Activated CD4-positive, alpha-beta T cell treated with anti-CD3 and anti-CD28 coated beads, Interleukin-2, amount 50 U/mL, for 48 hours (primary cell): ENCODE data around the gene FBXW9.
"Not testable (repeated sequence)": the region's sequence is repeated elsewhere in the genome, so short reads cannot be mapped to it uniquely, and the experiment has no call there.

Source experiments
- DNase-seq, 2 experiments: peaks; one replicate each; pipeline ENCODE4 v3.0.0-alpha.2; 2020

Gene FBXW9

GRCh38 chr19:12649941-12650340 is 46.5 kb downstream of the FBXW9 start:
- DNase-seq: no peak

DNA sequence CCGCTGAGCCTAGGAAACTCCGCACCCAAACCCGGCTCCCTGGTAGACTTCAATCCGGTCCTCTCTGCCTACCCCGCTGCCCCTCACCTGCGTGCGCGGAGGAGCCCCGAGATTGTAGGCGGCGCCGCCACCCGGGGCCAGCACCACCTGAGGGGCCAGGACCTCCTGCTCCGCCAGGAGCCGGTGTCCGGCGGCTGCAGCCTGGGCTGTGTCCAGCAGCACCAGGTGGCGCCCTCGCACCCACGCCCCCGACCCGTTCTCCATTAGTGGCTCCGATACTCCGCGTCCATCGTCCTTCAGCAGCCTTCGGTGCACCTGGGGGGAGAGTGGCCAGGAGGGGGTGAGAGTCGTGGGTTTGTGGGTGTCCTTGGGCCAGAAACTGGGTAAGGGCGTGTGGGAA is 48.3 kb downstream of the FBXW9 start:
- DNase-seq: no peak

- peak; percentile 46 to 48 for DNase-seq
These were observed 48.9 kb downstream of the FBXW9 start for GRCh38 chr19:12647490-12648071.

GRCh38 chr19:12647047-12647446 is 49.4 kb downstream of the FBXW9 start:
- DNase-seq: no peak

DNA sequence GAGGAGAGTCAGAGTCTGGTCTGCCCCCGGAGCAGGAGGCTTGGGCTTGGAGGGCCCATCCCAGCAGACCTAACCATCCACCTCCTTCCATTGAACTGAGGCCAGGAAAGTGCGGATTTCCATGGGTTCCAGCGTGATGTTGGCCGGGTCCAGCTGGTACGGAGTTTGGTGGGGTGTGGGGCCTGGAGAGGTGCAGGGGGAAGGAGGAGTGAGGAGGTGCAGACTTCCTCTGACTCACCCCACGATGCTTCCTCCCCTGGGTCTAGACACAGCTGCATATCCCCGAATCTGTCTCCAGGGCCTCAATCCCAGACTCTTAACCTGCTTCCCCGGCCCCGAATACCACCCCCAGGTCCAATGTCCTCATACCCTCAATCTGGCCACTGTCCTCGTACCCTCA is 49.9 kb downstream of the FBXW9 start:
- no peak for DNase-seq

GRCh38 chr19:12643716-12644115 is 52.7 kb downstream of the FBXW9 start:
- DNase-seq: not testable (repeated sequence)

GRCh38 chr19:12642506-12642905 is 53.9 kb downstream of the FBXW9 start:
- no peak for DNase-seq

DNA sequence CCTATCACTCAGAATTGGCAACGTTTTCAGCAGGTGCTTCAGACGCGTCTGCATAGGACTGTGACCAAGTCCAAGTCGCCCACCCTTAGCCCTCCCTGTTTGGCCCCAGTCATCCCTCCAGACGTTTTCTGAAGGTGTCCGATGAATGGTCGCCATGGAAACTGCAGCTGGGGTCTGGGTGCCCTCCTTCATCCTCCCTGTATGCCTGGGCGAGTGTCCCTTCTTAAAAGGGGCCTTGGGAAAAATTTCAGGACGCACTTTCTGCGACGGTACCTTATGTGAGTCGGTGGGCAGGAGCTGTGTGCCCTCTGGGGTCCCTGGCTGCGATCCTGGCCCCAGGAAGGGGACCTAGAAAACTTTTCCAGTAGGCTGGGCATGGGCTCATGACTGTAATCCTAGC is 55.0 kb downstream of the FBXW9 start:
- DNase-seq: no peak

- DNase-seq: peak; percentile 91 to 94
These were observed 56.4 kb downstream of the FBXW9 start for GRCh38 chr19:12639901-12640613.
